HEK293 (cell line): ENCODE data around the gene CDH11.

Experiments
- CTCF ChIA-PET: fragments of 350-600 bp; formaldehyde crosslinking; extraction: SDS; loops from one replicate; lab custom pipeline; 2021; ENCODE audit warnings: antibody characterized with exemption; lab: Yijun Ruan, JAX
- POLR2A ChIA-PET: fragments of 300-600 bp; formaldehyde crosslinking; extraction: SDS; loops from one replicate; lab custom pipeline; 2020; ENCODE audit warnings: antibody characterized with exemption, inconsistent platforms; lab: Yijun Ruan, JAX
- H3K27ac ChIP-seq: fragments of 200-500 bp; sonication (Bioruptor generic); 2 replicates; pipeline ENCODE4 v1.5.1; 2014; ENCODE audit warnings: low read depth, low read length, control low read depth, inconsistent platforms; ENCODE audit errors: extremely low read depth
- H3K36me3 ChIP-seq, 2 experiments: fragments of 200-500 bp in 1 of 2; sonication (Bioruptor generic) in 1 of 2; 1 replicate in 1 of 2; 2 replicates in 1 of 2; pipeline ENCODE4 v1.5.1; 2014 to 2017; ENCODE audit warnings: inconsistent platforms in 2 of 2, low read length in 2 of 2; ENCODE audit not compliant: control insufficient read depth in 2 of 2, insufficient read depth in 1 of 2
- H3K4me1 ChIP-seq: fragments of 200-500 bp; sonication (Bioruptor generic); 2 replicates; pipeline ENCODE4 v1.5.1; 2014; ENCODE audit warnings: mild to moderate bottlenecking, low read length, inconsistent platforms; ENCODE audit not compliant: control insufficient read depth, insufficient read depth
- H3K4me3 ChIP-seq: 2 replicates; pipeline ENCODE4 v1.5.1; 2011; ENCODE audit warnings: low read depth, mild to moderate bottlenecking, control low read depth, low read length, moderate library complexity
- H3K9me3 ChIP-seq: fragments of 200-500 bp; sonication (Bioruptor generic); 2 replicates; pipeline ENCODE4 v1.5.1; 2014; ENCODE audit warnings: low read depth, low read length, inconsistent platforms; ENCODE audit not compliant: control insufficient read depth, insufficient read depth
- ELK4 ChIP-seq: IDR thresholded peaks from 2 replicates; pipeline ENCODE4 v1.6.1; 2011; ENCODE audit warnings: mild to moderate bottlenecking, low read depth, low read length, borderline replicate concordance
- KLF16 ChIP-seq: fragments of 450-650 bp; formaldehyde crosslinking; IDR thresholded peaks from 2 replicates; pipeline ENCODE4 v1.5.1; 2017; ENCODE audit warnings: missing biosample characterization, missing genetic modification characterization
- MEIS1 ChIP-seq: sonication (generic); formaldehyde crosslinking; IDR thresholded peaks from 2 replicates; pipeline ENCODE4 v1.8.1; 2022; ENCODE audit warnings: missing genetic modification reagents, mild to moderate bottlenecking, borderline replicate concordance
- MYNN ChIP-seq: fragments of 450-650 bp; formaldehyde crosslinking; IDR thresholded peaks from 2 replicates; pipeline ENCODE4 v1.5.1; 2016; ENCODE audit warnings: missing biosample characterization, missing genetic modification characterization, borderline replicate concordance
- PATZ1 ChIP-seq: fragments of 450-650 bp; formaldehyde crosslinking; IDR thresholded peaks from 2 replicates; pipeline ENCODE4 v1.5.1; 2016; ENCODE audit warnings: missing biosample characterization, missing genetic modification characterization
- REPIN1 ChIP-seq: fragments of 450-650 bp; formaldehyde crosslinking; IDR thresholded peaks from 2 replicates; pipeline ENCODE4 v1.5.1; 2017; ENCODE audit warnings: missing biosample characterization, missing genetic modification characterization, low read depth
- SP3 ChIP-seq: fragments of 450-650 bp; formaldehyde crosslinking; IDR thresholded peaks from 2 replicates; pipeline ENCODE4 v1.5.1; 2016; ENCODE audit warnings: missing biosample characterization, missing genetic modification characterization
- ZFP69B ChIP-seq: fragments of 450-650 bp; formaldehyde crosslinking; IDR thresholded peaks from 2 replicates; pipeline ENCODE4 v1.5.1; 2016; ENCODE audit warnings: missing biosample characterization, missing genetic modification characterization
- ZIC2 ChIP-seq: fragments of 450-650 bp; formaldehyde crosslinking; IDR thresholded peaks from 2 replicates; pipeline ENCODE4 v1.5.1; 2016; ENCODE audit warnings: missing biosample characterization, missing genetic modification characterization
- ZNF23 ChIP-seq: fragments of 450-650 bp; formaldehyde crosslinking; IDR thresholded peaks from 2 replicates; pipeline ENCODE4 v1.5.1; 2016; ENCODE audit warnings: missing biosample characterization, missing genetic modification characterization, borderline replicate concordance
- ZNF311 ChIP-seq: fragments of 450-650 bp; formaldehyde crosslinking; IDR thresholded peaks from 2 replicates; pipeline ENCODE4 v1.5.1; 2017; ENCODE audit warnings: missing biosample characterization, missing genetic modification characterization, borderline replicate concordance
- ZNF335 ChIP-seq: fragments of 450-650 bp; formaldehyde crosslinking; conservative IDR thresholded peaks from 2 replicates; pipeline ENCODE4 v1.5.1; 2016; ENCODE audit warnings: missing biosample characterization, missing genetic modification characterization
- ZNF362 ChIP-seq: fragments of 450-650 bp; formaldehyde crosslinking; IDR thresholded peaks from 2 replicates; pipeline ENCODE4 v1.5.1; 2016; ENCODE audit warnings: missing biosample characterization, missing genetic modification characterization
- ZNF473 ChIP-seq: fragments of 450-650 bp; formaldehyde crosslinking; IDR thresholded peaks from 2 replicates; pipeline ENCODE4 v1.5.1; 2017; ENCODE audit warnings: missing biosample characterization, missing genetic modification characterization
- ZNF514 ChIP-seq: fragments of 450-650 bp; formaldehyde crosslinking; IDR thresholded peaks from 2 replicates; pipeline ENCODE4 v1.5.1; 2016; ENCODE audit warnings: missing biosample characterization, missing genetic modification characterization
- ZNF549 ChIP-seq: fragments of 450-650 bp; IDR thresholded peaks from 2 replicates; pipeline ENCODE4 v1.5.1; 2018; ENCODE audit warnings: missing biosample characterization, missing genetic modification characterization, mild to moderate bottlenecking, inconsistent platforms, moderate library complexity
- ZNF610 ChIP-seq: fragments of 450-650 bp; formaldehyde crosslinking; IDR thresholded peaks from 2 replicates; pipeline ENCODE4 v1.5.1; 2016; ENCODE audit warnings: missing biosample characterization, missing genetic modification characterization, borderline replicate concordance
- ZNF621 ChIP-seq: fragments of 450-650 bp; formaldehyde crosslinking; IDR thresholded peaks from 2 replicates; pipeline ENCODE4 v1.5.1; 2017; ENCODE audit warnings: missing biosample characterization, missing genetic modification characterization
- ZNF677 ChIP-seq: fragments of 450-650 bp; IDR thresholded peaks from 2 replicates; pipeline ENCODE4 v1.5.0; 2018; ENCODE audit warnings: missing biosample characterization, mild to moderate bottlenecking, missing genetic modification characterization, moderate library complexity
- ZNF704 ChIP-seq: fragments of 450-650 bp; formaldehyde crosslinking; IDR thresholded peaks from 2 replicates; pipeline ENCODE4 v1.5.1; 2016; ENCODE audit warnings: missing biosample characterization, missing genetic modification characterization
- ZNF777 ChIP-seq: fragments of 450-650 bp; formaldehyde crosslinking; IDR thresholded peaks from 2 replicates; pipeline ENCODE4 v1.5.1; 2017; ENCODE audit warnings: missing biosample characterization, missing genetic modification characterization, borderline replicate concordance
- ZSCAN23 ChIP-seq: fragments of 450-650 bp; formaldehyde crosslinking; IDR thresholded peaks from 2 replicates; pipeline ENCODE4 v1.5.1; 2016; ENCODE audit warnings: missing biosample characterization, missing genetic modification characterization
- ZSCAN30 ChIP-seq: fragments of 450-650 bp; IDR thresholded peaks from 2 replicates; pipeline ENCODE4 v1.5.1; 2018; ENCODE audit warnings: missing biosample characterization, mild to moderate bottlenecking, missing genetic modification characterization, moderate library complexity

CDH11 gene

GRCh38 chr16:65064131-65064530, 57.7 kb downstream of the CDH11 start (continued):
- TF ChIP-seq ZNF704 (tag by site-specific recombination) (no peak), REPIN1 (tag by site-specific recombination) (no peak), ZNF677 (no peak), ZSCAN23 (no peak), ZNF311 (tag by site-specific recombination) (no peak)

- ChIA-PET CTCF (interaction anchor here (0.6 kb wide), 2 partner anchors 260 to 1213 kb away, joined by 3 to 5 read pairs; no protein-coding TSS in a partner anchor), POLR2A (no interaction called here)
- H3K9me3 ChIP-seq = no peaks in the 10 kb centered on the region
- no peaks in the 10 kb centered on the region for H3K36me3 ChIP-seq
- H3K27ac ChIP-seq = no peak overlapping the region
- H3K4me1 ChIP-seq = no peaks in the 10 kb centered on the region
- H3K4me3 ChIP-seq = no peak overlapping the region
- no peak for TF ChIP-seq ZIC2 (tag by site-specific recombination)
- no peak for TF ChIP-seq ZNF621 (tag by site-specific recombination)
- TF ChIP-seq MEIS1 = no peak
- TF ChIP-seq ZNF335 (tag by site-specific recombination) = no peak
- no peak for TF ChIP-seq ZNF362 (tag by site-specific recombination)
- no peak for TF ChIP-seq ZSCAN30 (tag by site-specific recombination)
- TF ChIP-seq ZNF473 (tag by site-specific recombination) = no peak
- TF ChIP-seq ZNF549 (tag by site-specific recombination) = no peak
- TF ChIP-seq ZNF610 (tag by site-specific recombination) = no peak
- TF ChIP-seq ZNF777 (tag by site-specific recombination) = no peak
- no peak for TF ChIP-seq ZNF677
- TF ChIP-seq PATZ1 (tag by site-specific recombination) = no peak
- no peak for TF ChIP-seq REPIN1 (tag by site-specific recombination)
- no peak for TF ChIP-seq ZNF514 (tag by site-specific recombination)
- TF ChIP-seq MYNN (tag by site-specific recombination) = no peak
- TF ChIP-seq ZFP69B (tag by site-specific recombination) = no peak
- no peak for TF ChIP-seq SP3
- no peak for TF ChIP-seq ELK4
- no peak for TF ChIP-seq KLF16 (tag by site-specific recombination)
- TF ChIP-seq ZNF23 (tag by site-specific recombination) = no peak
These were observed 58.9 kb downstream of the CDH11 start for GRCh38 chr16:65062736-65063583.
